HepG2 (cell line): ENCODE measurements around the gene TULP4. TPM values are rescaled to one million over a fixed set of nuclear protein-coding genes. Genes with fewer than 3 reads are reported as not detected.

Source experiments
- ATAC-seq: fragments of 200-7000 bp; cut with Tn5 transposase; 3 replicates; pipeline ENCODE4 v1.9.1; 2020; ENCODE audit warnings: mild to moderate bottlenecking, moderate library complexity
- BruUV-seq: library from RNA; stranded (reverse); fragments of 400-500 nt; replicated peaks from 2 replicates; lab custom pipeline; 2021; lab: Mats Ljungman, UMichigan
- CTCF ChIA-PET: fragments of 300-600 bp; formaldehyde crosslinking; extraction: SDS; loops from one replicate; lab custom pipeline; 2021; ENCODE audit warnings: low total read pairs, inconsistent platforms, low intra/inter-chr PET ratio; lab: Yijun Ruan, JAX
- POLR2A ChIA-PET: fragments of 350-600 bp; sonication (Branson Sonifier 250); formaldehyde crosslinking; loops from one replicate; lab custom pipeline; 2020; ENCODE audit warnings: antibody characterized with exemption, inconsistent platforms; lab: Yijun Ruan, JAX
- DNase-seq: peaks from one replicate; pipeline ENCODE4 v3.0.0-alpha.2; 2015; ENCODE audit warnings: low spot score
- FAIRE-seq: peaks from 3 replicates; lab custom pipeline; 2011; peaks lifted over from hg19 to GRCh38; lab: Jason Lieb, UNC
- H2AFZ ChIP-seq: one replicate; pipeline ENCODE4 v1.6.1; 2011; ENCODE audit warnings: low read length, inconsistent platforms
- H3K27ac ChIP-seq: fragments of 300-600 bp; 3 replicates; pipeline ENCODE4 v1.8.0; 2011; ENCODE audit warnings: mixed run types, mild to moderate bottlenecking, mixed read lengths, low read length, inconsistent platforms; ENCODE audit not compliant: insufficient read depth; ENCODE audit errors: extremely low read length
- H3K27me3 ChIP-seq, 2 experiments: fragments of 200-600 bp in 1 of 2; 2 replicates in 1 of 2; 3 replicates in 1 of 2; pipeline versions ENCODE4 v1.6.0 to v1.8.0; 2011; ENCODE audit warnings: low read length in 2 of 2, mild to moderate bottlenecking in 2 of 2, moderate library complexity in 2 of 2, inconsistent platforms in 1 of 2; ENCODE audit not compliant: insufficient read depth in 2 of 2, control insufficient read depth in 1 of 2
- H3K36me3 ChIP-seq, 2 experiments: fragments of 200-600 bp in 1 of 2; replicated peaks in 1 of 2; 2 replicates in 1 of 2; 3 replicates in 1 of 2; pipeline versions ENCODE4 v1.5.1 to v1.8.0; 2011; ENCODE audit warnings: low read length in 2 of 2, inconsistent platforms in 1 of 2; ENCODE audit not compliant: insufficient read depth in 2 of 2, control insufficient read depth in 1 of 2
- H3K4me1 ChIP-seq: 2 replicates; pipeline ENCODE4 v1.5.1; 2012; ENCODE audit warnings: low read length, inconsistent platforms; ENCODE audit not compliant: insufficient read depth
- H3K4me2 ChIP-seq: 2 replicates; pipeline ENCODE4 v1.6.0; 2011; ENCODE audit warnings: low read depth, low read length, inconsistent platforms
- H3K4me3 ChIP-seq, 3 experiments: fragments of 200-600 bp in 1 of 3; sonication (generic), shearing (Covaris generic) in 1 of 3; replicated peaks in 1 of 3; 2 replicates each; pipeline ENCODE4 v1.5.1; 2011 to 2016; ENCODE audit warnings: low read length in 3 of 3, inconsistent platforms in 2 of 3, low read depth in 2 of 3, mild to moderate bottlenecking in 2 of 3, control low read depth in 1 of 3, mixed read lengths in 1 of 3; ENCODE audit not compliant: insufficient read depth in 1 of 3
- H3K79me2 ChIP-seq: one replicate; pipeline ENCODE4 v1.6.1; 2011; ENCODE audit warnings: low read length, inconsistent platforms; ENCODE audit not compliant: insufficient read depth
- H3K9ac ChIP-seq: 2 replicates; pipeline ENCODE4 v1.6.0; 2011; ENCODE audit warnings: mild to moderate bottlenecking, low read depth, low read length, inconsistent platforms; ENCODE audit not compliant: insufficient read depth
- H3K9me3 ChIP-seq: 2 replicates; pipeline ENCODE4 v1.5.1; 2012; ENCODE audit warnings: mild to moderate bottlenecking, low read length
- H4K20me1 ChIP-seq: 2 replicates; pipeline ENCODE4 v1.6.0; 2011; ENCODE audit warnings: inconsistent platforms, mild to moderate bottlenecking, low read length, moderate library complexity; ENCODE audit not compliant: insufficient read depth
- BORCS8-MEF2B ChIP-seq: sonication (generic); formaldehyde crosslinking; IDR thresholded peaks from 2 replicates; pipeline ENCODE4 v1.8.0; 2022; ENCODE audit warnings: mild to moderate bottlenecking, missing genetic modification reagents
- CBX5 ChIP-seq: sonication (generic); formaldehyde crosslinking; IDR thresholded peaks from 2 replicates; pipeline ENCODE4 v1.4.0; 2020; ENCODE audit warnings: missing genetic modification reagents, borderline replicate concordance
- DNMT3B ChIP-seq: conservative IDR thresholded peaks from 2 replicates; pipeline ENCODE4 v1.6.1; 2016; ENCODE audit warnings: missing biosample characterization, control low read depth
- KDM3A ChIP-seq: IDR thresholded peaks from 2 replicates; pipeline ENCODE4 v1.6.1; 2018; ENCODE audit warnings: low read depth, missing compliant biosample characterization
- KMT2B ChIP-seq: IDR thresholded peaks from 2 replicates; pipeline ENCODE4 v1.6.1; 2016; ENCODE audit warnings: missing genetic modification reagents, missing compliant biosample characterization
- MZF1 ChIP-seq: sonication (generic); formaldehyde crosslinking; IDR thresholded peaks from 2 replicates; pipeline ENCODE4 v1.8.1; 2023; ENCODE audit warnings: mild to moderate bottlenecking, missing genetic modification reagents, borderline replicate concordance
- NCOA1 ChIP-seq: sonication (generic); formaldehyde crosslinking; IDR thresholded peaks from 2 replicates; pipeline ENCODE4 v1.9.0; 2021; ENCODE audit warnings: missing genetic modification reagents
- SAP130 ChIP-seq: IDR thresholded peaks from 2 replicates; pipeline ENCODE4 v1.6.1; 2016; ENCODE audit warnings: low read depth
- SATB2 ChIP-seq: sonication (generic); formaldehyde crosslinking; IDR thresholded peaks from 2 replicates; pipeline ENCODE4 v1.5.0; 2020; ENCODE audit warnings: missing genetic modification reagents
- SSRP1 ChIP-seq: IDR thresholded peaks from 2 replicates; pipeline ENCODE4 v1.6.1; 2016; ENCODE audit warnings: control low read depth
- TEAD2 ChIP-seq: sonication (generic); formaldehyde crosslinking; IDR thresholded peaks from 2 replicates; pipeline ENCODE4 v1.9.0; 2021; ENCODE audit warnings: missing genetic modification reagents
- TFDP2 ChIP-seq: sonication (generic); formaldehyde crosslinking; IDR thresholded peaks from 2 replicates; pipeline ENCODE4 v1.4.0; 2020; ENCODE audit warnings: missing genetic modification reagents
- TIGD3 ChIP-seq: sonication (generic); formaldehyde crosslinking; IDR thresholded peaks from 2 replicates; pipeline ENCODE4 v1.5.1; 2020; ENCODE audit warnings: mild to moderate bottlenecking, missing genetic modification reagents, borderline replicate concordance
- ZEB1 ChIP-seq: IDR thresholded peaks from 2 replicates; pipeline ENCODE4 v1.6.1; 2012; ENCODE audit warnings: mild to moderate bottlenecking, low read depth, inconsistent platforms; ENCODE audit not compliant: insufficient replicate concordance
- ZNF17 ChIP-seq: sonication (generic); formaldehyde crosslinking; IDR thresholded peaks from 2 replicates; pipeline ENCODE4 v1.5.0; 2020; ENCODE audit warnings: mild to moderate bottlenecking, missing genetic modification reagents
- ZNF280D ChIP-seq: sonication (generic); formaldehyde crosslinking; IDR thresholded peaks from 2 replicates; pipeline ENCODE4 v1.5.1; 2020; ENCODE audit warnings: mild to moderate bottlenecking, missing genetic modification reagents
- ZNF3 ChIP-seq: IDR thresholded peaks from 2 replicates; pipeline ENCODE4 v1.7.0; 2017; ENCODE audit warnings: inconsistent platforms
- ZNF343 ChIP-seq: sonication (generic); formaldehyde crosslinking; IDR thresholded peaks from 2 replicates; pipeline ENCODE4 v1.4.0; 2020; ENCODE audit warnings: mild to moderate bottlenecking, missing genetic modification reagents
- ZNF354B ChIP-seq: sonication (generic); formaldehyde crosslinking; IDR thresholded peaks from 2 replicates; pipeline ENCODE4 v1.8.0; 2022; ENCODE audit warnings: mild to moderate bottlenecking, missing genetic modification reagents
- ZNF772 ChIP-seq: sonication (generic); formaldehyde crosslinking; IDR thresholded peaks from 2 replicates; pipeline ENCODE4 v1.5.0; 2020; ENCODE audit warnings: mild to moderate bottlenecking, missing genetic modification reagents
- WGBS: methylation state at CpG from one replicate; pipeline ENCODE4 v1.1.6; 2017; ENCODE audit warnings: low lambda C conversion rate; 5-methylcytosine and 5-hydroxymethylcytosine counted together
- in situ Hi-C: cut with HindIII; loops from 2 replicates; pipeline ENCODE4 v1.10.0; 2017; ENCODE audit warnings: low pct_unique_long_range_greater_than_20kb; ENCODE audit not compliant: extremely low pct_ligation_motif_present
- intact Hi-C: fragments of 100-400 bp; cut with micrococcal nuclease; formaldehyde crosslinking; loops from one replicate; pipeline ENCODE4 v1.10.0; 2022; ENCODE audit not compliant: unreplicated experiment
- polyA plus RNA-seq, 8 experiments: library from polyadenylated mRNA; depleted of rRNA in 3 of 8; stranded (reverse) in 7 of 8; unstranded in 1 of 8; fragments of >200 nt; fragmentation: Illumina TruSeq in 4 of 8; extraction: Trizol in 4 of 8; gene quantifications; 2 replicates each; pipeline versions ENCODE4 v1.2.1 to v1.2.3, GENCODE V29; 2011 to 2016; ENCODE audit warnings: low read depth in 4 of 8, missing spikeins in 1 of 8, mixed read lengths in 1 of 8; ENCODE audit not compliant: insufficient read depth in 1 of 8
- total RNA-seq, 5 experiments: library from RNA; depleted of rRNA; stranded (reverse); fragments of >200 nt; fragmentation: Illumina TruSeq; extraction: Trizol; gene quantifications; 2 replicates each; pipeline ENCODE4 v1.2.3, GENCODE V29; 2016; ENCODE audit warnings: low read depth in 1 of 5

Gene TULP4
- total and polyA plus RNA-seq, 2 of the 13 experiments (the other 11 are each of a cell fraction or from before 2014, with no cell fraction given), result 21.1 to 122 TPM

- intact Hi-C loops (loop anchor here (2.0 kb wide), 1 partner anchor 14 kb away; no protein-coding TSS in a partner anchor), in situ Hi-C loops (no loop called here)
- peak; percentile 39 for DNase-seq
- CTCF ChIA-PET, result no interaction called here
- WGBS, result 74% methylated on average over 5 of the region's 5 CpGs
- peak overlapping the region; percentile 67 for H3K27ac ChIP-seq
- H3K4me2 ChIP-seq, result peak overlapping the region; percentile 59
- H3K4me3 ChIP-seq, result peak overlapping the region in 1 of 3 experiments; percentile 13; a peak in 1 of 6 replicates
- H3K4me1 ChIP-seq, result peaks cover 65% of the 10 kb centered on the region
- TSS peak; percentile 96 for BruUV-seq
- no peaks in the 10 kb centered on the region for H3K27me3 ChIP-seq
- H2AFZ ChIP-seq, result no peak overlapping the region
- no peaks in the 10 kb centered on the region for H3K9me3 ChIP-seq
- H3K36me3 ChIP-seq, result peaks cover 0 to 8% of the 10 kb centered on the region in 2 experiments; a peak in 1 of 5 replicates
- H4K20me1 ChIP-seq, result peaks cover 10% of the 10 kb centered on the region
- ATAC-seq, result peak; percentile 81
- peak overlapping the region; percentile 30; the same call in 1 of the 2 replicates for H3K9ac ChIP-seq
- peaks cover 66% of the 10 kb centered on the region for H3K79me2 ChIP-seq
- FAIRE-seq, result no peak
- POLR2A ChIA-PET, result interaction anchor here (1.0 to 2.5 kb wide), 2 partner anchors 16 to 19 kb away, joined by 3 to 16 read pairs; no protein-coding TSS in a partner anchor
- TF ChIP-seq BORCS8-MEF2B (CRISPR knock-in tag) (peak; percentile 48; the same call in 1 of the 2 replicates), DNMT3B (CRISPR knock-in tag) (0 out of 2 replicates have a peak, but pooled peaks have one; percentile 43), SSRP1 (CRISPR knock-in tag) (peak; percentile 36; the same call in 1 of the 2 replicates), KDM3A (CRISPR knock-in tag) (no peak), MZF1 (CRISPR knock-in tag) (peak; percentile 81; the same call in 1 of the 2 replicates), KMT2B (CRISPR knock-in tag) (no peak), ZNF354B (CRISPR knock-in tag) (no peak), NCOA1 (CRISPR knock-in tag) (no peak), SATB2 (CRISPR knock-in tag) (no peak), ZNF772 (0 out of 2 replicates have a peak, but pooled peaks have one; percentile 37), TEAD2 (CRISPR knock-in tag) (no peak), ZNF343 (CRISPR knock-in tag) (no peak), TFDP2 (CRISPR knock-in tag) (peak; percentile 18; the same call in 1 of the 2 replicates), ZNF17 (CRISPR knock-in tag) (no peak), TIGD3 (no peak), ZNF280D (CRISPR knock-in tag) (0 out of 2 replicates have a peak, but pooled peaks have one; percentile 0), CBX5 (CRISPR knock-in tag) (no peak), ZEB1 (peak; percentile 28), SAP130 (peak; percentile 39; the same call in 1 of the 2 replicates), ZNF3 (CRISPR knock-in tag) (no peak)
Observed at GRCh38 chr6:158338311-158339112, 26.2 kb downstream of the TULP4 start.
